T-helper 1 cell (primary cell): ENCODE measurements around the gene GAGE12D.
"Not testable (repeated sequence)": the region's sequence is repeated elsewhere in the genome, so short reads cannot be mapped to it uniquely, and the experiment has no call there.

ENCODE experiments used
- DNase-seq, 5 donors: peaks; one replicate each; pipeline ENCODE4 v3.0.0-alpha.2; 2012 to 2020
- total RNA-seq, 4 donors: gene quantifications; one replicate each; lab custom pipeline; 2026; lab: John Stamatoyannopoulos, UW

Gene GAGE12D
- 0 reads per million in 4 donors for total RNA-seq

- DNase-seq: not testable (repeated sequence)
These were observed at the start of gene GAGE12D for GRCh38 chrX:49541433-49541832. Gene GAGE12D (plus strand): TSS chrX:49541733. CDS start chrX:49542888, 1,155 bp downstream.

GRCh38 chrX:49531877-49532276 lies 9.7 kb upstream of the GAGE12D start, which contains the start of gene GAGE12C:
Gene GAGE12C (plus strand): TSS chrX:49532177. CDS start chrX:49533332, 1,155 bp downstream.
- DNase-seq: not testable (repeated sequence)

- not testable (repeated sequence) for DNase-seq
These were observed 9.5 kb downstream of the GAGE12D start, which contains the start of gene GAGE12E for GRCh38 chrX:49550989-49551388. Gene GAGE12E (plus strand): TSS chrX:49551289. CDS start chrX:49552444, 1,155 bp downstream.

GRCh38 chrX:49560542-49560941 lies 19.0 kb downstream of the GAGE12D start, which contains the start of gene GAGE12F:
Gene GAGE12F (plus strand): TSS chrX:49560842. CDS start chrX:49561997, 1,155 bp downstream.
- DNase-seq: not testable (repeated sequence)

- not testable (repeated sequence) for DNase-seq
These were observed 27.2 kb downstream of the GAGE12D start for GRCh38 chrX:49568728-49569127.

- not testable (repeated sequence) for DNase-seq
These were observed 27.6 kb downstream of the GAGE12D start for GRCh38 chrX:49569152-49569551.

GRCh38 chrX:49570100-49570499 lies 28.6 kb downstream of the GAGE12D start, which contains the start of gene GAGE12G:
Gene GAGE12G (plus strand): TSS chrX:49570400. CDS start chrX:49571555, 1,155 bp downstream.
- DNase-seq: not testable (repeated sequence)

- DNase-seq: not testable (repeated sequence)
These were observed 38.1 kb downstream of the GAGE12D start, which contains the start of gene GAGE12H for GRCh38 chrX:49579649-49580048. Gene GAGE12H (plus strand): TSS chrX:49579949. CDS start chrX:49581104, 1,155 bp downstream.

- DNase-seq: not testable (repeated sequence)
These were observed 47.7 kb downstream of the GAGE12D start, which contains the start of gene GAGE2A for GRCh38 chrX:49589196-49589595. Gene GAGE2A (plus strand): TSS chrX:49589496. CDS start chrX:49590651, 1,155 bp downstream.

GRCh38 chrX:49589769-49590478 lies 48.4 kb downstream of the GAGE12D start:
- peak in 3 of 5 donors; percentile 1 to 12 (median 3) for DNase-seq

- not testable (repeated sequence) for DNase-seq
These were observed 49.0 kb downstream of the GAGE12D start for GRCh38 chrX:49590488-49590887.
